SU-DHL-6 (cell line): Measurements from ENCODE around the gene FEM1C.

Experiments used
- H2AFZ ChIP-seq: fragments of 200-600 bp; sonication (generic); 2 replicates; pipeline ENCODE4 v1.6.1; 2014; ENCODE audit warnings: low read depth, mild to moderate bottlenecking, moderate library complexity, mixed read lengths, antibody characterized with exemption, low read length; ENCODE audit not compliant: severe bottlenecking
- H3F3A ChIP-seq: fragments of 200-600 bp; shearing (Covaris generic); 2 replicates; pipeline ENCODE4 v1.6.0; 2016; ENCODE audit warnings: antibody characterized with exemption, mild to moderate bottlenecking; ENCODE audit not compliant: insufficient read depth
- H3K27ac ChIP-seq: fragments of 200-600 bp; sonication (generic); 2 replicates; pipeline ENCODE4 v1.5.1; 2016; ENCODE audit warnings: low read depth, mild to moderate bottlenecking, low read length, moderate library complexity, mixed read lengths
- H3K27me3 ChIP-seq: fragments of 200-600 bp; sonication (generic), shearing (Covaris generic); 2 replicates; pipeline ENCODE4 v1.6.0; 2014; ENCODE audit warnings: mild to moderate bottlenecking, low read length
- H3K36me3 ChIP-seq: fragments of 200-600 bp; sonication (generic); 2 replicates; pipeline ENCODE4 v1.6.1; 2014; ENCODE audit warnings: mild to moderate bottlenecking, low read length, mixed read lengths
- H3K4me2 ChIP-seq: fragments of 300-600, 200-600 bp; shearing (Covaris generic), sonication (generic); 2 replicates; pipeline ENCODE4 v1.6.0; 2014; ENCODE audit warnings: low read length, low read depth, mild to moderate bottlenecking; ENCODE audit not compliant: poor library complexity, severe bottlenecking
- H3K4me3 ChIP-seq: fragments of 200-600 bp; sonication (generic); 2 replicates; pipeline ENCODE4 v1.5.1; 2014; ENCODE audit warnings: antibody characterized with exemption, low read length, mild to moderate bottlenecking, mixed read lengths; ENCODE audit not compliant: insufficient read depth, poor library complexity, severe bottlenecking
- H3K79me2 ChIP-seq: fragments of 200-600 bp; sonication (generic); 2 replicates; pipeline ENCODE4 v1.6.1; 2014; ENCODE audit warnings: mild to moderate bottlenecking, low read length, moderate library complexity; ENCODE audit not compliant: insufficient read depth
- H3K9ac ChIP-seq: fragments of 200-600 bp; sonication (generic); 2 replicates; pipeline ENCODE4 v1.7.0; 2014; ENCODE audit warnings: mild to moderate bottlenecking, low read length
- H3K9me2 ChIP-seq: fragments of 200-600 bp; sonication (generic); replicated peaks from 2 replicates; pipeline ENCODE4 v1.6.1; 2014; ENCODE audit warnings: low read length; ENCODE audit not compliant: insufficient read depth
- H3K9me3 ChIP-seq: fragments of 200-600 bp; sonication (generic); 2 replicates; pipeline ENCODE4 v1.6.1; 2014; ENCODE audit warnings: low read length, mixed read lengths; ENCODE audit not compliant: insufficient read depth
- H4K20me1 ChIP-seq: fragments of 200-600 bp; sonication (generic); 2 replicates; pipeline ENCODE4 v1.6.1; 2014; ENCODE audit warnings: low read depth, mild to moderate bottlenecking, antibody characterized with exemption, low read length, moderate library complexity, mixed read lengths
- EZH2phosphoT487 ChIP-seq: fragments of 200-600 bp; sonication (generic), shearing (Covaris generic); conservative IDR thresholded peaks from 2 replicates; pipeline ENCODE4 v1.6.1; 2018; ENCODE audit warnings: mild to moderate bottlenecking, antibody characterized with exemption, low read length, moderate library complexity, mixed read lengths
- TF ChIP-seq, protein P1 (sequence below): fragments of 200-600 bp; sonication (generic); IDR thresholded peaks from one replicate; pipeline ENCODE4 v1.5.1; 2017; ENCODE audit warnings: antibody characterized with exemption, mild to moderate bottlenecking, low read length, moderate library complexity; ENCODE audit not compliant: insufficient read depth, poor library complexity, severe bottlenecking

Gene FEM1C

DNA sequence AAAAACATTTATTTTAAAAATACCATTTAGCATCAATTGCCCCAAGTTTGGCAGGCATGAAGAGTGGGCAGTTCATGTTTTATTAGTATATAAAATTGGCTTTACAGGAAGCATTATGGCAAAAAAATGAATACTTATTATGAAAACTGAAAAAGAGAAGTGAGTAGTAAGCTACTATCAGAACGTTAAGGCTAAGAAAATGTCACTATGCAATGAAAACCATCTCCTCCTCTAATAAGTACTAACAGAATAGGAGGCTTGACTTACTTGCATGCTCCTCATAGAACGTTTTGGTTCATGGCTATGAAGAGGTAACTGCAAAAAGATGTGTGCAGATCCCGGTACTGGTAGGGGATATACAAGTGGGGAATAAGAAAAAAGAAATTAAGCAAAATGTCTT lies 34.1 kb upstream of the FEM1C start:
- no peak for TF ChIP-seq EZH2phosphoT487
- TF ChIP-seq, protein P1, sequence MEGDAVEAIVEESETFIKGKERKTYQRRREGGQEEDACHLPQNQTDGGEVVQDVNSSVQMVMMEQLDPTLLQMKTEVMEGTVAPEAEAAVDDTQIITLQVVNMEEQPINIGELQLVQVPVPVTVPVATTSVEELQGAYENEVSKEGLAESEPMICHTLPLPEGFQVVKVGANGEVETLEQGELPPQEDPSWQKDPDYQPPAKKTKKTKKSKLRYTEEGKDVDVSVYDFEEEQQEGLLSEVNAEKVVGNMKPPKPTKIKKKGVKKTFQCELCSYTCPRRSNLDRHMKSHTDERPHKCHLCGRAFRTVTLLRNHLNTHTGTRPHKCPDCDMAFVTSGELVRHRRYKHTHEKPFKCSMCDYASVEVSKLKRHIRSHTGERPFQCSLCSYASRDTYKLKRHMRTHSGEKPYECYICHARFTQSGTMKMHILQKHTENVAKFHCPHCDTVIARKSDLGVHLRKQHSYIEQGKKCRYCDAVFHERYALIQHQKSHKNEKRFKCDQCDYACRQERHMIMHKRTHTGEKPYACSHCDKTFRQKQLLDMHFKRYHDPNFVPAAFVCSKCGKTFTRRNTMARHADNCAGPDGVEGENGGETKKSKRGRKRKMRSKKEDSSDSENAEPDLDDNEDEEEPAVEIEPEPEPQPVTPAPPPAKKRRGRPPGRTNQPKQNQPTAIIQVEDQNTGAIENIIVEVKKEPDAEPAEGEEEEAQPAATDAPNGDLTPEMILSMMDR: no peak
- H3K9me2 ChIP-seq: no peaks in the 10 kb centered on the region
- no peaks in the 10 kb centered on the region for H3K79me2 ChIP-seq
- H3K27ac ChIP-seq: no peak overlapping the region
- H3K9me3 ChIP-seq: no peaks in the 10 kb centered on the region
- no peak overlapping the region for H3K9ac ChIP-seq
- no peak overlapping the region for H3K4me2 ChIP-seq
- no peaks in the 10 kb centered on the region for H3F3A ChIP-seq
- no peaks in the 10 kb centered on the region for H3K27me3 ChIP-seq
- no peak overlapping the region for H2AFZ ChIP-seq
- H3K4me3 ChIP-seq: no peak overlapping the region
- no peaks in the 10 kb centered on the region for H3K36me3 ChIP-seq
- no peaks in the 10 kb centered on the region for H4K20me1 ChIP-seq

- no peak overlapping the region for H3K4me2 ChIP-seq
- no peak overlapping the region for H3K27ac ChIP-seq
- no peaks in the 10 kb centered on the region for H4K20me1 ChIP-seq
- no peak overlapping the region for H2AFZ ChIP-seq
- H3K9me3 ChIP-seq: no peaks in the 10 kb centered on the region
- no peaks in the 10 kb centered on the region for H3F3A ChIP-seq
- no peaks in the 10 kb centered on the region for H3K9me2 ChIP-seq
- TF ChIP-seq, protein P1: no peak
- TF ChIP-seq EZH2phosphoT487: no peak
- no peaks in the 10 kb centered on the region for H3K27me3 ChIP-seq
- no peaks in the 10 kb centered on the region for H3K36me3 ChIP-seq
- no peak overlapping the region for H3K9ac ChIP-seq
- H3K79me2 ChIP-seq: no peaks in the 10 kb centered on the region
- no peak overlapping the region for H3K4me3 ChIP-seq
Measured at GRCh38 chr5:115577741-115578140, 33.2 kb upstream of the FEM1C start.

- Histone ChIP-seq H3F3A (no peaks in the 10 kb centered on the region), H2AFZ (no peak overlapping the region), H3K79me2 (no peaks in the 10 kb centered on the region), H3K27me3 (no peaks in the 10 kb centered on the region), H3K4me2 (no peak overlapping the region), H3K4me3 (no peak overlapping the region), H4K20me1 (no peaks in the 10 kb centered on the region), H3K9me2 (no peaks in the 10 kb centered on the region), H3K9me3 (no peaks in the 10 kb centered on the region), H3K9ac (no peak overlapping the region), H3K36me3 (no peaks in the 10 kb centered on the region), H3K27ac (no peak overlapping the region)
- TF ChIP-seq, protein P1: no peak
- no peak for TF ChIP-seq EZH2phosphoT487
Measured at GRCh38 chr5:115577329-115577728, 32.8 kb upstream of the FEM1C start.
